ENCODE measurements around the gene LARP6.

The LARP6 gene

GRCh38 chr15:70856884-70857561 is 3.1 kb upstream of the LARP6 start:
- no peaks in the 10 kb centered on the region for H3K79me2 ChIP-seq (ENCODE audit: low read length)
- no peaks in the 10 kb centered on the region for H4K20me1 ChIP-seq (ENCODE audit: insufficient read depth, low read length)
- no peak overlapping the region for H3K4me3 ChIP-seq (ENCODE audit: low read length)
- no peak overlapping the region for H2AFZ ChIP-seq (ENCODE audit: low read depth, low read length)
- H3K4me1 ChIP-seq (ENCODE audit: low read length) = peaks cover 11% of the 10 kb centered on the region
- no peak for TF ChIP-seq EZH2phosphoT487 (IDR thresholded peaks at IDR 0.05; ENCODE audit: low read depth)
- no peak for TF ChIP-seq CTCF (IDR thresholded peaks at IDR 0.05; ENCODE audit: low read depth, low read length)
- no peak overlapping the region for H3K27ac ChIP-seq (ENCODE audit: low read length)
- peaks cover 18% of the 10 kb centered on the region for H3K27me3 ChIP-seq (ENCODE audit: low read depth, low read length)
- H3K36me3 ChIP-seq (replicated peaks; ENCODE audit: low read depth, low read length) = no peaks in the 10 kb centered on the region
- H3K9ac ChIP-seq (ENCODE audit: low read length) = no peak overlapping the region
- H3K9me3 ChIP-seq (ENCODE audit: insufficient read depth, low read length) = no peaks in the 10 kb centered on the region
- H3K4me2 ChIP-seq (ENCODE audit: low read length) = no peak overlapping the region

- H3K4me1 ChIP-seq (ENCODE audit: low read length) = peaks cover 11% of the 10 kb centered on the region
- H3K4me2 ChIP-seq (ENCODE audit: low read length) = peak overlapping the region; percentile 26; the same call in 1 of the 2 replicates
These were observed 2.4 kb upstream of the LARP6 start for GRCh38 chr15:70856177-70856883.

GRCh38 chr15:70855764-70856163 is 1.8 kb upstream of the LARP6 start:
- Histone ChIP-seq H3K4me1 (ENCODE audit: low read length) (peaks cover 11% of the 10 kb centered on the region), H3K4me2 (ENCODE audit: low read length) (peak overlapping the region; percentile 26), H2AFZ (ENCODE audit: low read depth, low read length) (no peak overlapping the region), H3K79me2 (ENCODE audit: low read length) (no peaks in the 10 kb centered on the region), H4K20me1 (ENCODE audit: insufficient read depth, low read length) (no peaks in the 10 kb centered on the region), H3K4me3 (ENCODE audit: low read length) (no peak overlapping the region), H3K36me3 (replicated peaks; ENCODE audit: low read depth, low read length) (no peaks in the 10 kb centered on the region), H3K9ac (ENCODE audit: low read length) (no peak overlapping the region), H3K27me3 (ENCODE audit: low read depth, low read length) (peaks cover 20% of the 10 kb centered on the region), H3K9me3 (ENCODE audit: insufficient read depth, low read length) (no peaks in the 10 kb centered on the region), H3K27ac (ENCODE audit: low read length) (no peak overlapping the region)
- TF ChIP-seq CTCF (IDR thresholded peaks at IDR 0.05; ENCODE audit: low read depth, low read length) (no peak), EZH2phosphoT487 (IDR thresholded peaks at IDR 0.05; ENCODE audit: low read depth) (no peak)

More at GRCh38 chr15:70856177-70856883, 2.4 kb upstream of the LARP6 start:
- H3K9ac ChIP-seq (ENCODE audit: low read length) = no peak overlapping the region
- H2AFZ ChIP-seq (ENCODE audit: low read depth, low read length) = no peak overlapping the region
- H3K27ac ChIP-seq (ENCODE audit: low read length) = no peak overlapping the region
- peaks cover 18% of the 10 kb centered on the region for H3K27me3 ChIP-seq (ENCODE audit: low read depth, low read length)
- no peaks in the 10 kb centered on the region for H4K20me1 ChIP-seq (ENCODE audit: insufficient read depth, low read length)
- no peaks in the 10 kb centered on the region for H3K9me3 ChIP-seq (ENCODE audit: insufficient read depth, low read length)
- no peaks in the 10 kb centered on the region for H3K79me2 ChIP-seq (ENCODE audit: low read length)
- no peak overlapping the region for H3K4me3 ChIP-seq (ENCODE audit: low read length)
- TF ChIP-seq CTCF (IDR thresholded peaks at IDR 0.05; ENCODE audit: low read depth, low read length) = no peak
- TF ChIP-seq EZH2phosphoT487 (IDR thresholded peaks at IDR 0.05; ENCODE audit: low read depth) = no peak
- no peaks in the 10 kb centered on the region for H3K36me3 ChIP-seq (replicated peaks; ENCODE audit: low read depth, low read length)

GRCh38 chr15:70854666-70854976 is 664 bp upstream of the LARP6 start:
- no peaks in the 10 kb centered on the region for H4K20me1 ChIP-seq (ENCODE audit: insufficient read depth, low read length)
- TF ChIP-seq CTCF (IDR thresholded peaks at IDR 0.05; ENCODE audit: low read depth, low read length) = peak; percentile 11; the same call in 1 of the 2 replicates
- no peak for TF ChIP-seq EZH2phosphoT487 (IDR thresholded peaks at IDR 0.05; ENCODE audit: low read depth)
- no peak overlapping the region for H3K4me3 ChIP-seq (ENCODE audit: low read length)
- no peak overlapping the region for H3K9ac ChIP-seq (ENCODE audit: low read length)
- H3K27ac ChIP-seq (ENCODE audit: low read length) = no peak overlapping the region
- peaks cover 11% of the 10 kb centered on the region for H3K4me1 ChIP-seq (ENCODE audit: low read length)
- H3K9me3 ChIP-seq (ENCODE audit: insufficient read depth, low read length) = no peaks in the 10 kb centered on the region
- no peaks in the 10 kb centered on the region for H3K79me2 ChIP-seq (ENCODE audit: low read length)
- peaks cover 25% of the 10 kb centered on the region for H3K27me3 ChIP-seq (ENCODE audit: low read depth, low read length)
- no peak overlapping the region for H3K4me2 ChIP-seq (ENCODE audit: low read length)
- no peaks in the 10 kb centered on the region for H3K36me3 ChIP-seq (replicated peaks; ENCODE audit: low read depth, low read length)
- no peak overlapping the region for H2AFZ ChIP-seq (ENCODE audit: low read depth, low read length)
